Common myeloid progenitor, CD34-positive (primary cell): ENCODE measurements around the gene PCNX3. TPM values are rescaled to one million over a fixed set of nuclear protein-coding genes. Genes with fewer than 3 reads are reported as not detected.

ENCODE experiments used
- CTCF ChIA-PET: fragments of 350-600 bp; sonication (Branson Sonifier 250); formaldehyde crosslinking; loops from one replicate; lab custom pipeline; 2021; ENCODE audit warnings: antibody characterized with exemption; lab: Charles Lee
- POLR2A ChIA-PET: fragments of 350-600 bp; sonication (Branson Sonifier 250); formaldehyde crosslinking; loops from one replicate; lab custom pipeline; 2021; ENCODE audit warnings: antibody characterized with exemption; lab: Charles Lee
- DNase-seq, 3 donors: peaks; one replicate each; pipeline versions ENCODE4 v3.0.0 to v3.0.0-alpha.2; 2013
- H3K27ac ChIP-seq, 2 experiments: 1 replicate in 1 of 2; 2 replicates in 1 of 2; pipeline ENCODE4 v1.7.0; 2013; ENCODE audit warnings: inconsistent platforms in 2 of 2, low read length in 2 of 2, mild to moderate bottlenecking in 2 of 2, low read depth in 1 of 2, moderate library complexity in 1 of 2; ENCODE audit not compliant: severe bottlenecking in 2 of 2, insufficient read depth in 1 of 2, poor library complexity in 1 of 2
- H3K27me3 ChIP-seq, 5 experiments: replicated peaks in 2 of 5; 1 replicate in 3 of 5; 2 replicates in 2 of 5; pipeline versions ENCODE4 v1.6.1 to v1.7.0; 2013; ENCODE audit warnings: low read length in 4 of 5, mild to moderate bottlenecking in 2 of 5, moderate library complexity in 2 of 5, inconsistent platforms in 1 of 5; ENCODE audit not compliant: insufficient read depth in 5 of 5, control insufficient read depth in 4 of 5
- H3K36me3 ChIP-seq, 4 experiments: 1 replicate in 2 of 4; 2 replicates in 2 of 4; pipeline versions ENCODE4 v1.6.1 to v1.7.0; 2013; ENCODE audit warnings: low read length in 3 of 4, control low read depth in 1 of 4, mild to moderate bottlenecking in 1 of 4; ENCODE audit not compliant: control insufficient read depth in 4 of 4, insufficient read depth in 4 of 4
- H3K4me1 ChIP-seq, 4 experiments: 1 replicate in 3 of 4; 2 replicates in 1 of 4; pipeline versions ENCODE4 v1.6.1 to v1.7.1; 2013; ENCODE audit warnings: low read length in 3 of 4, mild to moderate bottlenecking in 3 of 4, control low read depth in 1 of 4, inconsistent platforms in 1 of 4, moderate library complexity in 1 of 4; ENCODE audit not compliant: control insufficient read depth in 4 of 4, insufficient read depth in 4 of 4; ENCODE audit errors: control extremely low read depth in 1 of 4
- H3K4me3 ChIP-seq, 7 experiments: 1 replicate in 4 of 7; 2 replicates in 3 of 7; pipeline versions ENCODE4 v1.5.1 to v1.7.0; 2013; ENCODE audit warnings: mild to moderate bottlenecking in 7 of 7, low read length in 6 of 7, moderate library complexity in 6 of 7, inconsistent platforms in 2 of 7, low read depth in 2 of 7, control low read depth in 1 of 7; ENCODE audit not compliant: insufficient read depth in 4 of 7, control insufficient read depth in 1 of 7; ENCODE audit errors: extremely low read depth in 1 of 7
- H3K9me3 ChIP-seq, 5 experiments: 1 replicate in 4 of 5; 2 replicates in 1 of 5; pipeline versions ENCODE4 v1.6.1 to v1.7.1; 2013; ENCODE audit warnings: low read length in 4 of 5, mild to moderate bottlenecking in 2 of 5, inconsistent platforms in 1 of 5, low read depth in 1 of 5, moderate library complexity in 1 of 5; ENCODE audit not compliant: control insufficient read depth in 4 of 5, insufficient read depth in 2 of 5; ENCODE audit errors: control extremely low read depth in 1 of 5
- WGBS: methylation state at CpG from one replicate; pipeline ENCODE4 v1.1.5; 2013; ENCODE audit not compliant: insufficient coverage; 5-methylcytosine and 5-hydroxymethylcytosine counted together
- polyA plus RNA-seq: library from polyadenylated mRNA; unstranded; fragments of 120-200 nt; gene quantifications from one replicate; pipeline ENCODE4 v1.2.1, GENCODE V29; 2013

The PCNX3 gene
- polyA plus RNA-seq, result 12.7 TPM

DNA sequence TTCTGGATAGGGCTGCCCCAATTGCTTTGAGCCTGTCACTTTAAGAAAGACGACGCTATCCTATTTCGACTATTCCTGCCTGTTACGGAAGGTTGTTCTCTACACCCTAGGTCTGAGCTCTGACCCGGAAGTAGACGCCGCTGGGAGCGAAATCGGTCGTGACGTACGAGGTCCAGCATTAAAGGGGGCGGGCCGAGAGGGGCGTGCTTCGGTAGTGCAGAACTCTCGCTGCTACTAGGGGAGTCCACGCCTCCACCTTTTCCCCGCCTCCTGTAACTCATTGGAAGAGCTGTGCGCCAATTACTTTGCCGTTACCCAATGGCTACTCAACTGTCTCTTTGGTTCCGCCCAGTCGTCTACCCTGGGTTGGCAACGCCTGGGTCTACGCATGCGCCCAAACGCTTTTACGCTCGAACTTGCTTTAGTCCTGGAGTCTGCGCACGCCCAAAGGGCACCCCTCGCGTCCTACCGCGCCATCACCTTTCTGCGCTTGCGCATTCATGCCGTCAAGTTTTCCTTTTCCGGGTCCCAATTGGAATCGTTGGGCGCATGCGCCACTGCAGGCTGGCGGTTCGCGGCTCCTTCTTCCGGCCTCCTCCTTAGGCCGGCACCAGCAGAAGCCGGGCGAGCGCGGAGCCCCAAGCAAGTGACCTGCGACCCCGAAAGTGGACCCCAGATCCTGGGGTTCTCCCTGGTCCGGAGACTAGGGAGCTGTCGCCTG is at the start of gene PCNX3:
Gene PCNX3 (plus strand): TSS at position 548 of the 721 bp plus-strand sequence. CDS start 536 bp downstream, outside the sequence.
- no peaks in the 10 kb centered on the region for H3K9me3 ChIP-seq
- DNase-seq, result peak; percentile 100
- ChIA-PET POLR2A (interaction anchor here (0.9 to 1.5 kb wide), 7 partner anchors 11 to 273 kb away, joined by 3 to 8 read pairs (median 3); partner anchors contain the start of genes AP5B1, FIBP and RELA), CTCF (interaction anchor here (0.8 to 16.3 kb wide), 10 partner anchors 10 to 74 kb away, joined by 3 to 229 read pairs (median 4); partner anchors contain the start of genes KCNK7 and ZNRD2)
- peaks cover 10 to 42% (median 30%) of the 10 kb centered on the region in 4 experiments for H3K36me3 ChIP-seq
- peak within 1 kb of the TSS; percentile 82 to 93 for H3K27ac ChIP-seq
- H3K4me1 ChIP-seq, result peaks cover 4 to 50% (median 46%) of the 10 kb centered on the region in 4 experiments
- under 1% methylated on average over 51 of the region's 55 CpGs for WGBS
- H3K27me3 ChIP-seq, result no peaks in the 10 kb centered on the region
- peak within 1 kb of the TSS; percentile 73 to 98 (median 86) for H3K4me3 ChIP-seq

DNA sequence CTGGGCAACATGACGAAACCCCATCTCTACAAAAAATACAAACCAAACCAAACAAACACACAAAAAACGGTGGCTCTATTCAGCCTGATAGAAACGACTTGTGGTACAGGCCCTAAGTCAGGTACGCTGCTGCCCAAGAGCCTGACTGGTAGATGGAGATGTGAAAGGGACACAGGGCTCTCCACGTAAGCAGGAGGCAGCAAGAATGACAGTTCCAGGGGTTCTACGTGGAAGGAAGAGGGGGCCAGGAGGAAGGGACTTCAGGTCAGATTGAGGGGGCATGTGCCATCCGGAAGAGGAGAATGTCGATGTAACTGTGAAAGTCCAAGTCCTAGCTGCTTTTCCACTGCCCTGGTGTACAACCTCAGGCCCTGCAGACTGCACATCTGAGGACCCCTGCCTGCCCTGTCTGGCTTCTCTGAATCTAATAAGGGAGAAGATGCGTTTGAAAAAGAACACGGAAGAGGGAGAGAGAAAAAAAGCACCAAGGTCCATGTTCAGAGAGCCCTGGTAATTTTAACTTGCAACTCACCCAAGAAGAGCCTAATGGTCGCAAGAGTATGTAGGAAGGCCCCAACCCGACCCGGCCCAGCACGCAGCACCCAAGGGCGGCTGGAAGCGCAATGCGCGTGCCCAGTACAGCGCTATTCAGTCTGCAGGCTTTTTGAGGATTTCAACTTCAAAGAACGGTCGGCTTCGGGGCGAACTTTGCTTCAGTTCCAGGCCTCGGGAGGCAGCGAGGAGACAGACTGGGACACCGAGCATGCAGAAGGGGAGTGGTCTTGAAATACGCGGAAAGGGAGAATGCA is 46.2 kb upstream of the PCNX3 start:
- ChIA-PET POLR2A (interaction anchor here (0.8 to 2.2 kb wide), 3 partner anchors 19 to 29 kb away, joined by 4 to 8 read pairs (median 4); no protein-coding TSS in a partner anchor), CTCF (interaction anchor here (0.9 to 16.1 kb wide), 7 partner anchors 8 to 38 kb away, joined by 3 to 239 read pairs (median 4); no protein-coding TSS in a partner anchor)
- H3K4me1 ChIP-seq, result peaks cover 18 to 65% (median 58%) of the 10 kb centered on the region in 4 experiments

DNA sequence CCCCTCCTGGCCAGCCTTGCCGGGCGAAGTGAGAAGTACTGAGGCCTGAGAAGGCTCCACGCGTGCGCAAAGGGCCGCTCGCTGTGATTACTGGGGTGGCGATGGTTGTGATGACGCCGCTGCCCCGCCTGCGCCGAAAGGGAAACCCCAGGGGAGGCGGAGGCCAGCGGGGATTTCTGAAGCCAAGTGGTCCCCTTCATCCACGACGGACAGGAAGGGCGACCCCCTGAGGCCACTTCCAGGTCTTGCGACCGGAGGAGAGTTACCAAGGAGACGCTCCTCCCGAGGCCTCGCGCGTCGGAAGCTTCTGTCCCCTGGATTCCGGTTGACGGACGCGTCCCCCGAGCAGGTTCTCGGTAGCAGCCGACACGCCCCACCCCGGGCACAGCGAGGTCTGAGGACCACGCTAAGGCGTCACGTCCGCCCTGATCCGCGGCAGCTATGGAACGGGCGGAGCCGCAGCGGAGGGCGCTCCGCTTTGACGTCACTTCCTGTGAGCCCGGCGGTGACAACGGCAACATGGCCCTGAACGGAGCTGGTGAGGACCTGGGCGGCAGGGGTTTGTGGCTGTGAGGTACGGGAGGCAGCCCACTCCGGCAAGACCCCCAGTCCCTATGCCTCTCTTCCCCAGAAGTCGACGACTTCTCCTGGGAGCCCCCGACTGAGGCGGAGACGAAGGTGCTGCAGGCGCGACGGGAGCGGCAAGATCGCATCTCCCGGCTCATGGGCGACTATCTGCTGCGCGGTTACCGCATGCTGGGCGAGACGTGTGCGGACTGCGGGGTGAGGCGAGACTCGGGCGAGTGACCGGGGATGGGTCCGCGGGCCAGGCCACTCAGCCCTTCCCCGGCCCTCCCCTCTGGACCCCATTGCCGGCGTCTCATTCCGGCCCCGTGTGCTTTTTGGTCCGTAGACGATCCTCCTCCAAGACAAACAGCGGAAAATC is 45.3 kb upstream of the PCNX3 start, which contains the start of gene ZNRD2:
Gene ZNRD2 (plus strand): TSS at position 505 of the 946 bp plus-strand sequence. CDS start 15 bp downstream, at position 520.
- H3K36me3 ChIP-seq, result peaks cover 0 to 8% (median 2%) of the 10 kb centered on the region in 4 experiments
- peak within 1 kb of the TSS; percentile 81 to 91 for H3K27ac ChIP-seq
- H3K9me3 ChIP-seq, result no peaks in the 10 kb centered on the region
- ChIA-PET POLR2A (interaction anchor here (0.8 to 2.2 kb wide), 7 partner anchors 12 to 68 kb away, joined by 3 to 8 read pairs (median 4); partner anchors contain the start of gene LTBP3), CTCF (interaction anchor here (0.9 to 16.1 kb wide), 12 partner anchors 9 to 45 kb away, joined by 3 to 239 read pairs (median 4); no protein-coding TSS in a partner anchor)
- DNase-seq, result peak; percentile 99 to 100 (median 99)
- H3K27me3 ChIP-seq, result no peaks in the 10 kb centered on the region
- peak within 1 kb of the TSS; percentile 76 to 99 (median 91) for H3K4me3 ChIP-seq
- H3K4me1 ChIP-seq, result peaks cover 18 to 73% (median 64%) of the 10 kb centered on the region in 4 experiments
- under 1% methylated on average over 75 of the region's 89 CpGs for WGBS

More for the DNA sequence above, 46.2 kb upstream of the PCNX3 start:
- Histone ChIP-seq H3K27me3 (no peaks in the 10 kb centered on the region), H3K27ac (peak overlapping the region; percentile 81 to 91), H3K9me3 (no peaks in the 10 kb centered on the region), H3K4me3 (peak overlapping the region; percentile 76 to 99 (median 91)), H3K36me3 (peaks cover 0 to 8% (median 2%) of the 10 kb centered on the region in 4 experiments)
- DNase-seq, result no peak
- 4% methylated on average over 25 of the region's 28 CpGs for WGBS

DNA sequence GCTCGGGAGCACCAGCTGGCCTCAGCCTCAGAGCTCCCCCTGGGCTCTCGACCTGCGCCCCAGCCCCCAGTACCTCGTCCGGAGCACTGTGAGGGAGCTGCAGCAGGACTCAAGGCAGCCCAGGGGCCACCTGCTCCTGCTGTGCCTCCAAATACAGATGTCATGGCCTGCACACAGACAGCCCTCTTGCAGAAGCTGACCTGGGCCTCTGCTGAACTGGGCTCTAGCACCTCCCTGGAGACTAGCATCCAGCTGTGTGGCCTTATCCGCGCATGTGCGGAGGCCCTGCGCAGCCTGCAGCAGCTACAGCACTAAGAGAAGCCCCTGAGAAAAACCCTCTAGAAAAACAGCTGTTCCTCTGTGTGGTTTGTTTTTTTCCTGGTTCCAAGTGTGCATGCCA is 44.2 kb upstream of the PCNX3 start:
- DNase-seq, result no peak
- Histone ChIP-seq H3K27ac (peak overlapping the region in 1 of 2 experiments; percentile 91), H3K4me1 (peaks cover 18 to 70% (median 64%) of the 10 kb centered on the region in 4 experiments), H3K9me3 (no peaks in the 10 kb centered on the region), H3K27me3 (no peaks in the 10 kb centered on the region), H3K4me3 (peak overlapping the region in 5 of 7 experiments; percentile 76 to 99 (median 91)), H3K36me3 (peaks cover 0 to 8% (median 2%) of the 10 kb centered on the region in 4 experiments)
- CTCF ChIA-PET, result interaction anchor here (0.6 to 16.1 kb wide), 13 partner anchors 10 to 44 kb away, joined by 3 to 239 read pairs (median 5); partner anchors contain the start of gene PCNX3
- POLR2A ChIA-PET, result interaction anchor here (1.4 to 2.4 kb wide), 4 partner anchors 30 to 147 kb away, joined by 3 to 9 read pairs (median 6); partner anchors contain the start of gene SCYL1
- WGBS, result 89% methylated on average over 9 of the region's 9 CpGs

DNA sequence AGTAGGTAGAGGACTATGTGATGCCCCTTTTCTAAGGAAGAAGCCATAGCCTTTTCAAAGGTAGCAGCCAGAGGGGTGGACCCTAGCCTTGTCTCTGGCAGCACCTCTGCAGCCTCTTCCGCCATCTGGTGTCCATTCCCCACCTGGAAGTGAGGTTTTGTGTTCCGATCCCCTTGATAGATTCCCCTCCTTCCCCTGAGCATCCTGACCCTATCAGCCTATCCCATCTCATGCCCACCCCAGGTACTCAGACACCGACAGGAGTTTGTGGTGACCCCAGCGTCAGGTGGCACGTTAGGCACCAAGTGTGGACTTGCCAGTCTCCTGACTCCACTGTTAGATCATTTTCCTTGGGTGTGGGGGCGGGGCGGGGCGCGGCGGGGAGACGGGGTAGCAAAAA is 43.6 kb upstream of the PCNX3 start:
- CTCF ChIA-PET, result interaction anchor here (0.9 to 16.1 kb wide), 13 partner anchors 8 to 43 kb away, joined by 3 to 239 read pairs (median 6); partner anchors contain the start of gene PCNX3
- H3K36me3 ChIP-seq, result peaks cover 0 to 8% (median 1%) of the 10 kb centered on the region in 4 experiments
- POLR2A ChIA-PET, result interaction anchor here (0.7 to 2.4 kb wide), 7 partner anchors 12 to 148 kb away, joined by 3 to 9 read pairs (median 3); partner anchors contain the start of genes MAP3K11 and SCYL1
- peak overlapping the region; percentile 48 to 99 (median 76) for H3K4me3 ChIP-seq
- WGBS, result 12% methylated on average over 7 of the region's 11 CpGs
- H3K9me3 ChIP-seq, result no peaks in the 10 kb centered on the region
- peaks cover 18 to 75% (median 68%) of the 10 kb centered on the region in 4 experiments for H3K4me1 ChIP-seq
- peak overlapping the region in 1 of 2 experiments; percentile 91 for H3K27ac ChIP-seq
- DNase-seq, result peak; percentile 46 to 58 (median 57)
- no peaks in the 10 kb centered on the region for H3K27me3 ChIP-seq
